ENCODE measurements around the gene PRICKLE3. TPM values are rescaled to one million over a fixed set of nuclear protein-coding genes. Genes with fewer than 3 reads are reported as not detected.

PRICKLE3 gene
- total and polyA plus RNA-seq, 2 of the 4 experiments (the other 2 are of a cell fraction) = 3.4 to 6.4 TPM

DNA sequence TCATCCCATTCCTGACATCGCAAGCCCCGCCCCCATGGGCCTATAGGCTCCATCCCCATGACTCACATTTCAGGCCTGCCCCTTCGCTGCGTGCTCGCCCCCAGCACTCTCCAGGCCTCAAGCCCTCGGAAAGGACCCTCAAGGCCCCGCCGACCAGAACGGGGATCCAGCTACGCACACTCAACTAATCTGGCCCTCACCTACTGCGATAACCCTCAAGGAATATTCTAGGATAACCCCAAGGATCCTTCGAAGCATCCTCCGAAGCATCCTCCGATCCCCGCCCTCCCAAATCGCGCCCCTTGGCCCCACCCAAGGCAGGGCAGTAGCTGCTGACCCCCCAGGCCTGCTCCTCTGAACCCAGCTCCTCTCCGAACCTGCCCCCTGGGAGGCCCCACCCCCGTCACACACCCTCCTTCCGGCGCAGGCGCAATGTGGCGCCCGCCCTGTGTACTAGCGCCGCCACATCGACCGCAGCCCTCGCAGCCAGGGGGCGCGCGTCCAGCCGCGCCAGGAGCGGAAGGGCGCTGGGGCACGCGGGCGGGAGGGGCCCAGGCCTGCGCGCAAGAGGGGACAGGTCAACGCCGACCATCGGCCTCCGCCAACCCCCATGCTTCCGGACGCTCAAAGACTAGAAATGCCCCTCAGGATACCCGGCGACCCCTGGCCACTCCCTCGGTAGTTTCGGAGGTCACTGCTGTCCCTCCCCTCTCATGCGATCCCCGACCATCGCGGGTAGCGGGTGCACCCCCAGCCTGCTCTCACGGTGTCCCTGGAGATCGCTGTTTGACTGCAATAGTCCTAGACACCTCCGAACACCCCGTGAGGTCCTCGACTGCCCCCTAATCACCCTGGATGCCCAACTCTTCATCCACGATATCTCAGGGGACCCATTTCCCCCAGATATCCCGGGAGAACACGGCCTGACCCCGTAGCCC is 30.0 kb downstream of the PRICKLE3 start (continued):
- TF ChIP-seq FOS (IDR thresholded peaks at IDR 0.05; ENCODE audit: low read depth, low read length) (peak; percentile 14; the same call in 1 of the 2 replicates), MAFK (IDR thresholded peaks at IDR 0.05; ENCODE audit: low read depth, low read length) (no peak)

DNA sequence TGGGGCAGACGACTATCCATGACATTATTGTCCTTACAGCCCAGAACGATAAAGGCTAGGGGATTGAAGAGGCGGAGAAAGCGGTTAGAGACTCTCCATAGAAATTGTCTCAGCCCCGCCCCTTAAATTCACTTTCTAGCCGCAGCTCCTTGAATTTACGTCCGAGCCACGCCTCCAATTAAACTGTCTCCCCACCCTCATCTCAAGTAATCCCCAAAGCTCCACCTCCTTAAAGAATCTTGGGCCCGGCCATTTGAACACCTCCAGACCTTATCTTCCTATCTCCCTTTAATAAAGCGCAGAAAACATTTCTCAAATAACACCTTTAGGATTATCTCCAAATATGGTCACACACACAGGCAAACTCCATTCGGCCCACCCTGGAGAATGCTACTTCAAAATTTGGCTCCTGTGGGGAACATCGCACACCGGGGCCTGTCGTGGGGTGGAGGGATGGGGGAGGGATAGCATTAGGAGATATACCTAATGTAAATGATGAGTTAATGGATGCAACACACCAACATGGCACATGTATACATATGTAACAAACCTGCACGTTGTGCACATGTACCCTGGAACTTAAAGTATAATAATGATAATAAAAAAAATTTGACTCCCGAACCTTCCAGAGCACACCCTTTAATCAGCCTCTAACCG is 30.8 kb downstream of the PRICKLE3 start:
- H3K79me1 ChIP-seq (ENCODE audit: low read depth in 1 of 2, low read length in 2 of 2) = no peaks in the 10 kb centered on the region; a peak in 1 of 4 replicates
- H2BK120ac ChIP-seq (ENCODE audit: low read depth, low read length) = no peak overlapping the region
- no peak overlapping the region for H2BK20ac ChIP-seq (ENCODE audit: low read depth, low read length)
- no peak overlapping the region for H3K23ac ChIP-seq (ENCODE audit: low read depth, low read length)
- H3K9me3 ChIP-seq (ENCODE audit: control insufficient read depth, insufficient read depth, low read length) = no peaks in the 10 kb centered on the region
- peak overlapping the region; percentile 22; the same call in 1 of the 2 replicates for H3K56ac ChIP-seq (ENCODE audit: extremely low read depth, insufficient read depth, low read length)
- H2BK15ac ChIP-seq (ENCODE audit: low read depth, low read length) = no peak overlapping the region; the same call in 2 of the 3 replicates
- in situ Hi-C loops (cut with MboI; ENCODE audit: low sequenced_read_pairs) = no loop called here
- H3K4me1 ChIP-seq (ENCODE audit: control insufficient read depth, insufficient read depth, low read length) = peaks cover 6% of the 10 kb centered on the region
- H4K20me1 ChIP-seq (ENCODE audit: insufficient read depth, low read length) = no peaks in the 10 kb centered on the region
- no peak overlapping the region for H2AK9ac ChIP-seq (replicated peaks; ENCODE audit: low read depth, low read length, poor library complexity)
- DNase-seq (peak; percentile 58), ATAC-seq (ENCODE audit: low read depth) (peak; percentile 36)
- dilution Hi-C loops (cut with HindIII; ENCODE audit: low sequenced_read_pairs, unreplicated experiment) = no loop called here
- 49% methylated on average over 5 of the region's 18 CpGs; no CpG with 5 or more reads in 1 of the 2 experiments for WGBS, 2 experiments (ENCODE audit: extremely low coverage in 2 of 2, insufficient read length in 1 of 2)
- no peaks in the 10 kb centered on the region for H3K36me3 ChIP-seq (ENCODE audit: control insufficient read depth, insufficient read depth, low read length)
- no peaks in the 10 kb centered on the region; the same call in 1 of the 2 replicates for H3K27me3 ChIP-seq (ENCODE audit: control insufficient read depth, insufficient read depth, low read length)
- ChIA-PET CTCF (interaction anchor here (0.6 to 1.4 kb wide), 4 partner anchors 12 to 29 kb away, joined by 3 to 6 read pairs (median 3); no protein-coding TSS in a partner anchor), POLR2A (ENCODE audit: unreplicated experiment) (interaction anchor here (0.8 to 1.0 kb wide), 2 partner anchors 10 to 12 kb away, joined by 3 to 4 read pairs; no protein-coding TSS in a partner anchor)
- peak overlapping the region; percentile 85 for H3K4ac ChIP-seq (ENCODE audit: low read depth, low read length)
- peak overlapping the region; percentile 97 to 99 for H4K8ac ChIP-seq (ENCODE audit: low read depth in 2 of 2, low read length in 2 of 2)
- H2BK5ac ChIP-seq (ENCODE audit: low read depth, low read length, poor library complexity, severe bottlenecking) = peak overlapping the region; percentile 81
- BruUV-seq (replicated peaks) = no TSS peak
- H2AK5ac ChIP-seq (ENCODE audit: low read depth, low read length) = no peak overlapping the region
- peak overlapping the region; percentile 38 for H3K4me3 ChIP-seq (ENCODE audit: insufficient read depth, low read depth, low read length)
- peak overlapping the region; percentile 81 for H3K4me2 ChIP-seq (ENCODE audit: low read depth, low read length)
- intact Hi-C loops (cut with micrococcal nuclease) = no loop called here
- peak overlapping the region; percentile 79; the same call in 1 of the 2 replicates for H3K14ac ChIP-seq (replicated peaks; ENCODE audit: low read depth, low read length)
- peak overlapping the region; percentile 66 for H3K27ac ChIP-seq (ENCODE audit: insufficient read depth, low read length)
- peak overlapping the region; percentile 60; the same call in 1 of the 2 replicates for H3K18ac ChIP-seq (ENCODE audit: low read depth, low read length)
- peak overlapping the region; percentile 71 for H4K5ac ChIP-seq (ENCODE audit: low read depth, low read length)
- H3K9me1 ChIP-seq (ENCODE audit: insufficient read depth, low read length) = no peaks in the 10 kb centered on the region
- H4K91ac ChIP-seq (ENCODE audit: insufficient read depth, low read depth, low read length) = peak overlapping the region; percentile 81
- H3K9ac ChIP-seq (ENCODE audit: low read depth, low read length) = peak overlapping the region; percentile 18; the same call in 1 of the 2 replicates
- H2AFZ ChIP-seq (replicated peaks; ENCODE audit: low read length, poor library complexity) = peak overlapping the region; percentile 90
- TF ChIP-seq NFE2L2 (IDR thresholded peaks at IDR 0.05; ENCODE audit: low read depth, low read length) (no peak), MAZ (IDR thresholded peaks at IDR 0.05; ENCODE audit: borderline replicate concordance, low read depth, low read length) (no peak), SMC3 (IDR thresholded peaks at IDR 0.05; ENCODE audit: low read depth, low read length) (no peak), BHLHE40 (IDR thresholded peaks at IDR 0.05; ENCODE audit: low read depth, low read length) (no peak), RAD21 (IDR thresholded peaks at IDR 0.05; ENCODE audit: low read length) (no peak), POLR2A (IDR thresholded peaks at IDR 0.05; ENCODE audit: low read depth, low read length) (no peak), MXI1 (IDR thresholded peaks at IDR 0.05; ENCODE audit: borderline replicate concordance, low read depth, low read length) (no peak), CEBPB (IDR thresholded peaks at IDR 0.05; ENCODE audit: low read depth, low read length) (no peak), FOS (IDR thresholded peaks at IDR 0.05; ENCODE audit: low read depth, low read length) (no peak)
- TF ChIP-seq, protein P1, sequence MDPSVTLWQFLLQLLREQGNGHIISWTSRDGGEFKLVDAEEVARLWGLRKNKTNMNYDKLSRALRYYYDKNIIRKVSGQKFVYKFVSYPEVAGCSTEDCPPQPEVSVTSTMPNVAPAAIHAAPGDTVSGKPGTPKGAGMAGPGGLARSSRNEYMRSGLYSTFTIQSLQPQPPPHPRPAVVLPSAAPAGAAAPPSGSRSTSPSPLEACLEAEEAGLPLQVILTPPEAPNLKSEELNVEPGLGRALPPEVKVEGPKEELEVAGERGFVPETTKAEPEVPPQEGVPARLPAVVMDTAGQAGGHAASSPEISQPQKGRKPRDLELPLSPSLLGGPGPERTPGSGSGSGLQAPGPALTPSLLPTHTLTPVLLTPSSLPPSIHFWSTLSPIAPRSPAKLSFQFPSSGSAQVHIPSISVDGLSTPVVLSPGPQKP (IDR thresholded peaks at IDR 0.05; ENCODE audit: borderline replicate concordance, low read depth, low read length) = no peak
